ENCODE data around the gene POLR2E. TPM values are rescaled to one million over a fixed set of nuclear protein-coding genes. Genes with fewer than 3 reads are reported as not detected.

The POLR2E gene
- total RNA-seq, 1 experiment from 2014 or later = 261 TPM

DNA sequence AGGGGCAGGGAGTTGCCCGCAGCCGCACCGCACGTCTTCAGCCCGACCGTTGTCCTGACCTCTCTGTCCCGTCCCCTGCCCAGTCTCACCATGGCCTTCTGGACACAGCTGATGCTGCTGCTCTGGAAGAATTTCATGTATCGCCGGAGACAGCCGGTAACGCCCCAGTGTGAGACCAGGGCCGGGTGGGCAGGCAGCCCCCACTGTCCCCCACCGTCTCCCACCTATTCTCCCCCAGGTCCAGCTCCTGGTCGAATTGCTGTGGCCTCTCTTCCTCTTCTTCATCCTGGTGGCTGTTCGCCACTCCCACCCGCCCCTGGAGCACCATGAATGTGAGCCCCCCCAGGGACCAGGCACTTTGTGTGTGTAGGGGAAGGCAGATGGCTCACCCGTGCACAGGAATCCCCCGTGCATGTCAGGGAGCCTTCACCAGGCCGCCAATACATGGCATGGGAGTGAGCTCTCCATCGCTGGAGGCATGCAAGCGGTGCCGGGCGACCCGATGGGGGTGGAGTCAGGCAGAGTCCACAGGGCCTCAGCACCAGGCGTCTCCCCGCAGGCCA lies 53.8 kb downstream of the POLR2E start:
- H3T11ph ChIP-seq (ENCODE audit: low read length) = no peak overlapping the region
- no peak overlapping the region; a peak in 1 of 7 replicates for H3K27ac Mint-ChIP-seq
- TF ChIP-seq, protein P1, sequence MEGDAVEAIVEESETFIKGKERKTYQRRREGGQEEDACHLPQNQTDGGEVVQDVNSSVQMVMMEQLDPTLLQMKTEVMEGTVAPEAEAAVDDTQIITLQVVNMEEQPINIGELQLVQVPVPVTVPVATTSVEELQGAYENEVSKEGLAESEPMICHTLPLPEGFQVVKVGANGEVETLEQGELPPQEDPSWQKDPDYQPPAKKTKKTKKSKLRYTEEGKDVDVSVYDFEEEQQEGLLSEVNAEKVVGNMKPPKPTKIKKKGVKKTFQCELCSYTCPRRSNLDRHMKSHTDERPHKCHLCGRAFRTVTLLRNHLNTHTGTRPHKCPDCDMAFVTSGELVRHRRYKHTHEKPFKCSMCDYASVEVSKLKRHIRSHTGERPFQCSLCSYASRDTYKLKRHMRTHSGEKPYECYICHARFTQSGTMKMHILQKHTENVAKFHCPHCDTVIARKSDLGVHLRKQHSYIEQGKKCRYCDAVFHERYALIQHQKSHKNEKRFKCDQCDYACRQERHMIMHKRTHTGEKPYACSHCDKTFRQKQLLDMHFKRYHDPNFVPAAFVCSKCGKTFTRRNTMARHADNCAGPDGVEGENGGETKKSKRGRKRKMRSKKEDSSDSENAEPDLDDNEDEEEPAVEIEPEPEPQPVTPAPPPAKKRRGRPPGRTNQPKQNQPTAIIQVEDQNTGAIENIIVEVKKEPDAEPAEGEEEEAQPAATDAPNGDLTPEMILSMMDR (conservative IDR thresholded peaks at IDR 0.05) = no peak
- no peaks in the 10 kb centered on the region; the same call in 1 of the 2 replicates for H3K4me1 ChIP-seq (ENCODE audit: insufficient read depth, low read length)
- no peaks in the 10 kb centered on the region for H3K79me2 ChIP-seq (ENCODE audit: insufficient read depth, low read length)
- peak overlapping the region; percentile 69 for H3K4me2 ChIP-seq (ENCODE audit: insufficient read depth, insufficient read length, low read length)
- no peak overlapping the region for H3K23ac ChIP-seq (ENCODE audit: insufficient read length, low read depth, low read length)
- no peaks in the 10 kb centered on the region for H3K9me3 ChIP-seq (ENCODE audit: control insufficient read depth, low read depth, low read length)
- H3K4me3 Mint-ChIP-seq = peak overlapping the region; percentile 82 to 93
- DNase-seq = peak; percentile 27
- no peaks in the 10 kb centered on the region for H3K9me3 Mint-ChIP-seq
- no peak overlapping the region for H3K56ac ChIP-seq (ENCODE audit: insufficient read length, low read depth, low read length)
- no peak overlapping the region for H4K91ac ChIP-seq (ENCODE audit: insufficient read length, low read depth, low read length)
- H4K8ac ChIP-seq (replicated peaks; ENCODE audit: insufficient read length, low read depth, low read length) = no peak overlapping the region
- H4K5ac ChIP-seq (ENCODE audit: insufficient read length, low read depth, low read length) = no peak overlapping the region
- no peak overlapping the region for H2BK15ac ChIP-seq (ENCODE audit: low read depth, low read length)
- H3K18ac ChIP-seq (ENCODE audit: insufficient read length, low read depth, low read length) = no peak overlapping the region
- H3K9ac ChIP-seq (ENCODE audit: extremely low read depth, insufficient read length, low read length) = no peak overlapping the region
- no peak overlapping the region for H3K27ac ChIP-seq (ENCODE audit: insufficient read length, low read depth, low read length)
- H3K27me3 ChIP-seq (ENCODE audit: insufficient read depth, low read length) = no peaks in the 10 kb centered on the region
- WGBS (ENCODE audit: extremely low coverage, insufficient read length, low lambda C conversion rate) = no CpG with 5 or more reads among the region's 26 CpGs
- no peak overlapping the region for H2BK20ac ChIP-seq (ENCODE audit: low read depth, low read length, poor library complexity, severe bottlenecking)
- peaks cover 13 to 42% (median 25%) of the 10 kb centered on the region in 3 experiments; a peak in 6 of 7 replicates for H3K36me3 Mint-ChIP-seq (ENCODE audit: insufficient read depth in 1 of 3, low read depth in 3 of 3)
- H2BK5ac ChIP-seq (ENCODE audit: insufficient read length, low read length) = no peak overlapping the region
- no peak overlapping the region for H2AFZ ChIP-seq (ENCODE audit: low read length)
- H2BK120ac ChIP-seq (ENCODE audit: low read depth, low read length, poor library complexity, severe bottlenecking) = no peak overlapping the region
- H2BK12ac ChIP-seq (ENCODE audit: insufficient read length, low read depth, low read length) = no peak overlapping the region
- no peak overlapping the region for H3K4ac ChIP-seq (ENCODE audit: low read depth, low read length)
- H2AK5ac ChIP-seq (ENCODE audit: insufficient read length, low read length) = no peak overlapping the region
- H4K20me1 ChIP-seq (ENCODE audit: control insufficient read depth, insufficient read depth, insufficient read length) = no peaks in the 10 kb centered on the region
- H3K79me1 ChIP-seq (ENCODE audit: insufficient read depth, low read depth, low read length, poor library complexity, severe bottlenecking) = no peaks in the 10 kb centered on the region
- no peak overlapping the region for H3K14ac ChIP-seq (ENCODE audit: insufficient read depth, low read length)
- H3K27me3 Mint-ChIP-seq (ENCODE audit: low read depth) = peaks cover 2% of the 10 kb centered on the region; the same call in 1 of the 2 replicates
- H3K4me1 Mint-ChIP-seq = peaks cover 13 to 29% of the 10 kb centered on the region in 2 experiments
- H3K23me2 ChIP-seq (ENCODE audit: insufficient read length, low read depth, low read length, poor library complexity, severe bottlenecking) = peaks cover 9% of the 10 kb centered on the region
